GM12864 (cell line): Measurements from ENCODE around the gene CKB.

Experiments
- DNase-seq: peaks from one replicate; pipeline ENCODE4 v3.0.0-alpha.2; 2011; ENCODE audit warnings: low read depth
- H3K4me3 ChIP-seq: 2 replicates; pipeline ENCODE4 v1.5.1; 2011; ENCODE audit warnings: mild to moderate bottlenecking, low read depth, low read length, control low read depth
- TF ChIP-seq, protein P1 (sequence below): IDR thresholded peaks from 2 replicates; pipeline ENCODE4 v1.5.1; 2011; ENCODE audit warnings: low read depth, mild to moderate bottlenecking, moderate library complexity, low read length, control low read depth, inconsistent platforms; ENCODE audit errors: missing control alignments

CKB gene

DNA sequence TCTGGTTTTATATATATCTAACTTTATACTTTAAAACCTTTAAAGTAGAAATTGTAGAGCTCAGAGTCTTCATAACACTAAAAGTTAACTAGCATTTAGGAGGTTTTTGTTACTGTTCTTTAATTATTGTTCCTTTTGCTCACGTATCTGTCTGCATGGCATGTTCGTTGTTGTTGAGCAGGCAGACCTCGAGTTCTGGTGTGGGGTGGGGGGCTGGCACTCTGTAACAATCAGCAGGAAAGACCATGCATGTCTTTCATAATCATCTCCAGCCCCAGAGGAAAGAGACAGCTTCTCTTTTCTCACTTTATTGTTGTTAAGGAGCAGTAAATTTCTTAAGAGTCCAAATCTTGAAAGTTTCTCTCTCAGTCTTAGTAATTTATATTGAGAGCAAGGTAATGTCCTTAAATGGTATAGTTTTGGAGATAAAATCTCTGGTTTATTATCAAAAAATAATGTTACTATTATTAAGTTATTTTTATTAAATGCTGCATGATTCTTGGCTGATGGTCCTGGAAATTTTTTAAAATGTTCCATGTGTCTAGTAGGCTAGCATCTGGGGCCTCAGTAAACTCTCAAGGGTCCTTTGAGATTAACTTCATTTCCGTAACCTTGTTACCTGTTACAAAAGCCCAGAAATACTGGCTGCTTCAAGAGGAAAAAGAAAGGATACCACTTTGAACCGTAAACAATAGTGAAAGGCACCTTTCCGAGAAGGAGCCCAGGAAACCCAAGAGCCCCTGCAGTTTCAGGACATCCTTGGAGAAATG is 30.3 kb downstream of the CKB start:
- H3K4me3 ChIP-seq = no peak overlapping the region
- no peak for DNase-seq
- TF ChIP-seq, protein P1, sequence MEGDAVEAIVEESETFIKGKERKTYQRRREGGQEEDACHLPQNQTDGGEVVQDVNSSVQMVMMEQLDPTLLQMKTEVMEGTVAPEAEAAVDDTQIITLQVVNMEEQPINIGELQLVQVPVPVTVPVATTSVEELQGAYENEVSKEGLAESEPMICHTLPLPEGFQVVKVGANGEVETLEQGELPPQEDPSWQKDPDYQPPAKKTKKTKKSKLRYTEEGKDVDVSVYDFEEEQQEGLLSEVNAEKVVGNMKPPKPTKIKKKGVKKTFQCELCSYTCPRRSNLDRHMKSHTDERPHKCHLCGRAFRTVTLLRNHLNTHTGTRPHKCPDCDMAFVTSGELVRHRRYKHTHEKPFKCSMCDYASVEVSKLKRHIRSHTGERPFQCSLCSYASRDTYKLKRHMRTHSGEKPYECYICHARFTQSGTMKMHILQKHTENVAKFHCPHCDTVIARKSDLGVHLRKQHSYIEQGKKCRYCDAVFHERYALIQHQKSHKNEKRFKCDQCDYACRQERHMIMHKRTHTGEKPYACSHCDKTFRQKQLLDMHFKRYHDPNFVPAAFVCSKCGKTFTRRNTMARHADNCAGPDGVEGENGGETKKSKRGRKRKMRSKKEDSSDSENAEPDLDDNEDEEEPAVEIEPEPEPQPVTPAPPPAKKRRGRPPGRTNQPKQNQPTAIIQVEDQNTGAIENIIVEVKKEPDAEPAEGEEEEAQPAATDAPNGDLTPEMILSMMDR = no peak

DNA sequence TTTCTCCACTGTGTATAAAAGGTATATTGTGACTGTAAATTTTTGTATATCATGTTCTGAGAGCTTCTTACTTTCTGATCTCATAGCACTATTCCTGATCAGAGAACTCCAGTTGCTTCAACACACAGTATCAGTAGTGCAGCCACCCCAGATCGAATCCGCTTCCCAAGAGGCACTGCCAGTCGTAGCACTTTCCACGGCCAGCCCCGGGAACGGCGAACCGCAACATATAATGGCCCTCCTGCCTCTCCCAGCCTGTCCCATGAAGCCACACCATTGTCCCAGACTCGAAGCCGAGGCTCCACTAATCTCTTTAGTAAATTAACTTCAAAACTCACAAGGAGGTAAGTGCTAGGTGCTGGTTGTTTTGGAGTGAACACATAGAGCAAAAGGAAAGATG is 30.9 kb downstream of the CKB start:
- no peak for DNase-seq
- H3K4me3 ChIP-seq = no peak overlapping the region
- TF ChIP-seq, protein P1 = no peak

DNA sequence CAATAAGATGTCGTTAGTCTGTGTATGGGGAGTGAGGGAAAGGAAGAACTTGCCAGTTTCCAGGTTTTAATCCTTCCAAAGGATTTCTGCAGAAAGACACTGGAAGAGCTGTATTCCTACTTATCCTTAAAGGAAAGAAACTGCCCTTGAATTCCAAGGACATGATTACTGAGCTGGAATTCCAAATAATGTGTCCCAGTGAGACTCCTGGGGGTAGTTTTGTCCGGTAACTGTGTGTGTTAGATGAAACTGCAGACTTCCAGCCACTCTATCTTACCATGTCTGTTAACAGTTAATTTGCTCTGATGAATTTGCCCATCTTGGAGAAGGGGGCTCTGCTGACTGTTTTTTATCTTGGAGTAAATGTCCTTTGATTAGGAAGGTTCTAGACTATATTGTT is 33.0 kb downstream of the CKB start:
- TF ChIP-seq, protein P1 = no peak
- H3K4me3 ChIP-seq = no peak overlapping the region
- DNase-seq = no peak

DNA sequence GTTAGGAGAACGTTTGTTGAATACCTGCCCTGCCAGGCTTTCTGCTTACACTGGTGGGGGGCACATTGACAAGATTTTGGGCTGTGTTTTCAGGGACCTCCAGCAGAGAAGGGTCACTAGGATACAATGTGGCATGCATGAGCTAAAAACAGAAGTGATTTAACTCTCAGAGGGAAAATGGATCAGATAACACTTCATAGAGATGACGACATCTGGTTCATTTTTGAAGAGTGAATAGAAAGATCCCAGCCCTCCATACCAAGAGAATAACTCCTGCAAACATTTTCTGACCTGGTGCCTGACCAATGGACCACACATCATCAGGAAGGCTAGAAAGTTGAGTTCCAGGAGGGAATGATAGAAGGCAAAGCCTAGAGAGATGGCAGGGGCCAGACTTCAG is 33.7 kb downstream of the CKB start:
- TF ChIP-seq, protein P1 = no peak
- no peak for DNase-seq
- no peak overlapping the region for H3K4me3 ChIP-seq

DNA sequence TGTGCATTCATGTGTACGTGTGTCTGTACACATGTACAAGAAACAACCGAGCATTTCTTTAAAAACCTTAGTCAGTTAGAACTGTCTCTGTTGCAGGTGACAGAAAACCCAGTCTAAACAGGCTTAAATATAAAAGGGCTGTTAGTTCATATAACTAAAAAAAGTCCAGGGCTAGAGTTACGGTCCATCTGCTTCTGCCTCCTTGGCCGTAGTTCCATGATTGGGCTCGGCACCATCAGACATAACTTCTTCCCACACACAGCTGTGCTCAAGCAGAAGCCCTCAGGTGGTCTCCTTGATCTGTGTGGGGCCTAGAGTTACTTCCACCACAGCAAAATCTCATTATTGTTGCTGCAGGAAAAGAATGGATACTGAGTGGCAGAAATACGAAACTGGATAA is 34.6 kb downstream of the CKB start:
- TF ChIP-seq, protein P1 = no peak
- DNase-seq = no peak
- no peak overlapping the region for H3K4me3 ChIP-seq

DNA sequence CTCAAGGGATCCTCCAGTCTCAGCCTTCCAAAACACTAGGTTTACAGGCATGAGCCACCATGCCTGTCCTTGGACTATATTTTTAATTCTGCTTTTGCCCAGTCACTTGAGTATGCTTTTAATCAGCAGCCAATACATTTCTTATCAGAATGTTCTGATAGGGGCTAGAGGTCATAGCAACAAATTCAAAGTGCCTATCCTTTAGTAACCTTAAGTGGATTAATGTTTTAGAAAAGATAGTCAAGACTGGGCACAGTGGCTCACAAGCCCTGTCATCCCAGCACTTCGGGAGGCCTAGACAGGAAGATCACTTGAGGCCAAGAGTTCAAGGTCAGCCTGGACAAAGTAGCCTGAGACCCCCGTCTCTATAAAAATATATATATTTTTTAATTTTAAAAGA is 37.1 kb downstream of the CKB start:
- no peak overlapping the region for H3K4me3 ChIP-seq
- TF ChIP-seq, protein P1 = no peak
- DNase-seq = no peak

DNA sequence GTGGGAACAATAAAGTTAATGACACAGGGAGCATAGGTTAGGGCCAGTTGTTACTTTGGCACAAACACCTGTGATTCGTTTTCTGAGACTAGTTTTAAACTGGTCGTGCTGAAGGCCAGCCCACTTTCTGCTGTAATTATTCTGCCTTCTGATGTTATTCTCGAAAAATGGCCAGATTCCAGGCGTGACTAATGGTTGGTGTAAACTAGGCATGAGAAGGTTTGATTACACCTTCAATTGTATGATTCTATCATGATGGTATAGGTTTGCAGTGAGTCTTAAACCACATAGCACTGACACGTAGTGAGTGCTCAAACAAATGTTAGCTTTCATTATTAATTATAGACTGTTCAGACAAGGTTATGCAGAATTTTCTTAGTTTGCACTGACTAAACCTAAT is 39.0 kb downstream of the CKB start:
- TF ChIP-seq, protein P1 = no peak
- no peak overlapping the region for H3K4me3 ChIP-seq
- DNase-seq = no peak
